Left lung (tissue), 10 donors: ENCODE results near the gene KRT74. TPM values are rescaled to one million over a fixed set of nuclear protein-coding genes. Genes with fewer than 3 reads are reported as not detected.

Source experiments
- ATAC-seq: fragments of 200-7000 bp; cut with Tn5 transposase; one replicate; pipeline ENCODE4 v1.9.1; 2020; ENCODE audit warnings: moderate library complexity
- DNase-seq, 4 donors: peaks; one replicate each; pipeline ENCODE4 v3.0.0-alpha.2; 2013 to 2020
- H3K27ac ChIP-seq, 2 donors: fragments of 200-600 bp; sonication (generic) in 1 of 2; one replicate each; pipeline versions ENCODE4 v1.5.0 to v1.8.0; 2020 to 2021
- H3K27me3 ChIP-seq, 2 donors: fragments of 200-600 bp; sonication (generic) in 1 of 2; one replicate each; pipeline versions ENCODE4 v1.5.0 to v1.8.0; 2020 to 2021
- H3K36me3 ChIP-seq, 2 donors: fragments of 200-600 bp; sonication (generic) in 1 of 2; one replicate each; pipeline versions ENCODE4 v1.5.0 to v1.8.0; 2020 to 2021
- H3K4me1 ChIP-seq, 2 donors: fragments of 200-600 bp; one replicate each; pipeline ENCODE4 v1.8.0; 2021
- H3K4me3 ChIP-seq, 2 donors: fragments of 200-600 bp; sonication (generic) in 1 of 2; one replicate each; pipeline versions ENCODE4 v1.5.0 to v1.8.0; 2020 to 2021; ENCODE audit warnings: mild to moderate bottlenecking in 1 of 2
- H3K9me3 ChIP-seq, 2 donors: fragments of 200-600 bp; sonication (generic) in 1 of 2; one replicate each; pipeline versions ENCODE4 v1.5.0 to v1.8.0; 2020 to 2021
- intact Hi-C, 2 donors: fragments of 100-400 bp; cut with DNase I; formaldehyde crosslinking; loops; one replicate each; pipeline versions ENCODE4 v1.11.2 to v1.14.2; 2022
- polyA plus RNA-seq, 6 donors: library from polyadenylated mRNA; unstranded; fragments of 120-200 nt; gene quantifications; one replicate each; pipeline ENCODE4 v1.2.1, GENCODE V29; 2013; ENCODE audit not compliant: insufficient read length in 6 of 6
- total RNA-seq, 2 donors: library from RNA; stranded (reverse); fragmentation: NEBNext Ultra II Directional; extraction: Animal tissue kit (Norgen Biotek cat#: 25700); gene quantifications; one replicate each; pipeline ENCODE4 v1.2.1, GENCODE V29; 2021
- TF ChIP-seq, protein P1 (sequence below), 2 donors: fragments of 200-600 bp; sonication (generic) in 1 of 2; IDR thresholded peaks; one replicate each; pipeline versions ENCODE4 v1.5.0 to v1.8.0; 2021; ENCODE audit warnings: antibody characterized with exemption in 2 of 2
- donor health status: DM: no; HTN: yes; CAD: no.
- donor health status: DM: no; HTN: no; CAD: no.

The KRT74 gene
- total and polyA plus RNA-seq, 8 donors: not detected

DNA sequence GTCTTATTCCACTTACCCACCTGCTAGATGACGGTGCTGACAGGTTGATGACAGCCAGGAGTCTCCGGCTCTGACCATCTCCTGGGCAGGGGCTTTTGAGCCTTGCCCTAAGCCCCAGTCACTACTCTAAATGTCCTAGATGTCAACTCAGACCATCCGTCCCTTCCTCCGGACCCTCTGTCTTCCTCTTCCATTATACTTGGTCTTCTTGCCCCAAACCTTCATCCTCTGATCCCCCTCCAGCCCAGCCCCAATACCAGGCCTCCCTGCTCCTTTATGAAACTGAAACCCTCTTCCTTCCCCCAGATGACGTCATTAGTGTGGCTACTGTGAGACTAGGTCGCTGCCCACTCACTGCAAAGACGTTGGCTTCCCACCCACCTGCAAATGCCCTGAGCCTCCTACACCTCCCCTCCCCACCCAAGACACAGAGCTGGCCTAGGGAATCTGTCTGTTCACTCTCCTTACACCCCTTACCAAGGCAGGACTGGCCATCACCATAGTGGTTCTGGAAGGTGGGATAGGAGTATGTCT, 30.8 kb downstream of the KRT74 start:
- H3K4me3 ChIP-seq: no peak overlapping the region
- no peaks in the 10 kb centered on the region for H3K36me3 ChIP-seq
- H3K27ac ChIP-seq: no peak overlapping the region
- H3K9me3 ChIP-seq: no peaks in the 10 kb centered on the region
- ATAC-seq: no peak
- H3K27me3 ChIP-seq: peaks cover 0 to 40% of the 10 kb centered on the region in 2 donors
- DNase-seq: no peak
- no peaks in the 10 kb centered on the region for H3K4me1 ChIP-seq
- TF ChIP-seq, protein P1, sequence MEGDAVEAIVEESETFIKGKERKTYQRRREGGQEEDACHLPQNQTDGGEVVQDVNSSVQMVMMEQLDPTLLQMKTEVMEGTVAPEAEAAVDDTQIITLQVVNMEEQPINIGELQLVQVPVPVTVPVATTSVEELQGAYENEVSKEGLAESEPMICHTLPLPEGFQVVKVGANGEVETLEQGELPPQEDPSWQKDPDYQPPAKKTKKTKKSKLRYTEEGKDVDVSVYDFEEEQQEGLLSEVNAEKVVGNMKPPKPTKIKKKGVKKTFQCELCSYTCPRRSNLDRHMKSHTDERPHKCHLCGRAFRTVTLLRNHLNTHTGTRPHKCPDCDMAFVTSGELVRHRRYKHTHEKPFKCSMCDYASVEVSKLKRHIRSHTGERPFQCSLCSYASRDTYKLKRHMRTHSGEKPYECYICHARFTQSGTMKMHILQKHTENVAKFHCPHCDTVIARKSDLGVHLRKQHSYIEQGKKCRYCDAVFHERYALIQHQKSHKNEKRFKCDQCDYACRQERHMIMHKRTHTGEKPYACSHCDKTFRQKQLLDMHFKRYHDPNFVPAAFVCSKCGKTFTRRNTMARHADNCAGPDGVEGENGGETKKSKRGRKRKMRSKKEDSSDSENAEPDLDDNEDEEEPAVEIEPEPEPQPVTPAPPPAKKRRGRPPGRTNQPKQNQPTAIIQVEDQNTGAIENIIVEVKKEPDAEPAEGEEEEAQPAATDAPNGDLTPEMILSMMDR (IDR thresholded peaks at IDR 0.05): no peak
- intact Hi-C loops: no loop called here

DNA sequence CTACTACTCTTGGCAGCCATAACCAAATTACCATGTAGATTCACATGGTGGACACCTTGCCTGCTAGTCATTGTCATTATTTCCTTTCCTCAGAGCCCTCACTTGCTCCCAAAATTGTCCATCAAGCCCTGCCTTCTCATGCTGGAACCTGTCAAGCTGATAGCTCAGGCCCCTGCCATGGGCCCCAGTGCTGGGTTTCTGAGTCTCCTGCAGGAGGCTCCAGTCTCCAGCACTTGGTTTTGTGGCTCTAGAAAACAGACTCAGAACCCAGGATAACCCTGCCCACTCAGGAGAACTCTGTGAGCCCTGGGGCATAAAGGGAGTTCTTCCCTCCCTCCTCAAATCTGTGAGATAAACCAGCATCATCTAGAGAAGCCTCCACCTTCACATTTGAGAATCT, 31.5 kb downstream of the KRT74 start:
- H3K27ac ChIP-seq: no peak overlapping the region
- DNase-seq: no peak

DNA sequence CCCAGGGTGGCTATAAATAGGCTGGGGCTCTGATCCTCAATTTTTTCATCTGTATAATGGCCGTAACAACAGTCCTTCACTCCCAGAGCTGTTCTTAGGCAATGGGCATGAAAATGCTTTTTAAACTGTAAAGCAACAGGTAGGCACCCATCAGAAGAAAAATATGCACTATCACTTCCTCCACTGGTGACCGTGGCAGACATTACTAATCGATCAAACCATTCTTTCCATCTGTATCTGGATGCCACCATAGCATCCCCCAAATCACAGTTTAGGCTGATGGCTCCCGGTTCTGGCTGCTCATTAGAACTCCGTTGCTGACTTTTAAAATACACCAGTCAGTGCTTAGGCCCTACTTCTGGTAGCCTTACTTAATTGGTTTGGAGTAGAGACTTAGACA, 31.9 kb downstream of the KRT74 start:
- TF ChIP-seq, protein P1 (IDR thresholded peaks at IDR 0.05): no peak
- no peak for ATAC-seq
- no peaks in the 10 kb centered on the region for H3K4me1 ChIP-seq

More for the DNA sequence above, 31.5 kb downstream of the KRT74 start:
- H3K27me3 ChIP-seq: peaks cover 0 to 33% of the 10 kb centered on the region in 2 donors
- intact Hi-C loops: no loop called here
- no peaks in the 10 kb centered on the region for H3K9me3 ChIP-seq
- no peak overlapping the region for H3K4me3 ChIP-seq
- TF ChIP-seq, protein P1 (IDR thresholded peaks at IDR 0.05): no peak
- no peak for ATAC-seq
- H3K36me3 ChIP-seq: no peaks in the 10 kb centered on the region
- no peaks in the 10 kb centered on the region for H3K4me1 ChIP-seq

DNA sequence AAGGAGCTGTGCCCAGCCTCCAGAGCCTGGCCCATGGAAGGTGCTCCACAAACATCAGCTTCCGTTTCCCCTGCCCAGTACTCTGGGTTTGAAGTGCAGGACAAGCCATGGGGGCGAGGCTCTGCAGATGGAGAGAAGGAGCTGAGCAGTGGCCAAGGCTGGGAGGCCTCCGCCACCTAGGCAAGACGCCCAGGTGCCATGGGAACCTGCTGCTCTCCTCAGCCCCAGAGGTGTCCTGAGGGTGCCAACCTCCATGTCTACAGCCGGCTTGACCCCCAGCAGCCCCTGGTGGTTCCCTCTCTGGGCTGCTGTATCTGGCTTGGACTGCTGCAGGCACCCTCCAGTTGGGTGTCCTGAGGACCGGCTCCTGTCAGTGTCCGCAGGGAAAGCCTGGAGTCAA, 33.1 kb downstream of the KRT74 start:
- ATAC-seq (no peak), DNase-seq (no peak)
- TF ChIP-seq, protein P1 (IDR thresholded peaks at IDR 0.05): no peak
- Histone ChIP-seq H3K4me1 (no peaks in the 10 kb centered on the region), H3K36me3 (no peaks in the 10 kb centered on the region), H3K9me3 (no peaks in the 10 kb centered on the region), H3K27me3 (peaks cover 0 to 17% of the 10 kb centered on the region in 2 donors), H3K4me3 (no peak overlapping the region), H3K27ac (no peak overlapping the region)
- intact Hi-C loops: no loop called here

More for the DNA sequence above, 31.9 kb downstream of the KRT74 start:
- no peak for DNase-seq
- H3K36me3 ChIP-seq: no peaks in the 10 kb centered on the region
- no peaks in the 10 kb centered on the region for H3K9me3 ChIP-seq
- intact Hi-C loops: no loop called here
- H3K27ac ChIP-seq: no peak overlapping the region
- peaks cover 0 to 29% of the 10 kb centered on the region in 2 donors for H3K27me3 ChIP-seq
- no peak overlapping the region for H3K4me3 ChIP-seq

DNA sequence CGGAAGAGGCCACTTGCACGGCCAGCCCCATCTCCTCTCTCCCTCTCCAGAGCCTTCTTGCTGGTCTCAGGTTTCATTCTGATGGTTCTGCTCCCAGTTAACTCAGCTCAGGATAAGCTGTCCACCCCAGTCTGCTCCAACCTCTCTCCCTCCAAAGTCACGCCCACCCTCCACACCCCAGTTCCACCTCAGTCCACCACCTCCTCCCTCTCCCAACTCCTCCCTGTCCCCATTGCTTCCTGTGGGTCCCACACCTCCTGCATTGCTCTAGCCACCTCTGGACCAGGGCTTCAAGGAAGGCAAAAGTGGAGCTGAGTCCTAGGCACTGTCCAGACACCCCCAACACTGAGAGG, 33.8 kb downstream of the KRT74 start:
- no peak for ATAC-seq
- no peak for DNase-seq
- intact Hi-C loops: no loop called here
- H3K36me3 ChIP-seq: no peaks in the 10 kb centered on the region
- H3K27ac ChIP-seq: no peak overlapping the region
- no peaks in the 10 kb centered on the region for H3K9me3 ChIP-seq
- H3K4me3 ChIP-seq: no peak overlapping the region
- no peaks in the 10 kb centered on the region for H3K4me1 ChIP-seq
- TF ChIP-seq, protein P1 (IDR thresholded peaks at IDR 0.05): no peak
- peaks cover 0 to 16% of the 10 kb centered on the region in 2 donors for H3K27me3 ChIP-seq
